ENCODE data around the gene OR9Q2. TPM values are rescaled to one million over a fixed set of nuclear protein-coding genes. Genes with fewer than 3 reads are reported as not detected.
"Not testable (repeated sequence)": the region's sequence is repeated elsewhere in the genome, so short reads cannot be mapped to it uniquely, and the experiment has no call there.

Gene OR9Q2
- total and polyA plus RNA-seq, 11 donors: not detected

GRCh38 chr11:58195939-58196338 is 7.1 kb downstream of the OR9Q2 start:
- 85 to 89% (median 88%) methylated on average over 2 of the region's 2 CpGs for WGBS, 4 donors
- H3K27ac ChIP-seq: no peak overlapping the region
- intact Hi-C loops (cut with DNase I): no loop called here

GRCh38 chr11:58199271-58199670 is 10.4 kb downstream of the OR9Q2 start:
- Histone ChIP-seq H3K4me1 (no peaks in the 10 kb centered on the region), H3K9me3 (peaks cover 0 to 30% (median 9%) of the 10 kb centered on the region in 12 donors), H3K27ac (no peak overlapping the region), H3K27me3 (no peaks in the 10 kb centered on the region), H3K4me3 (no peak overlapping the region), H3K36me3 (no peaks in the 10 kb centered on the region)
- no peak for DNase-seq
- intact Hi-C loops (cut with DNase I): no loop called here
- WGBS, 4 donors: 51 to 54% (median 51%) methylated on average over 1 of the region's 1 CpG
- no peak for TF ChIP-seq POLR2A (IDR thresholded peaks at IDR 0.05)
- TF ChIP-seq, protein P1, sequence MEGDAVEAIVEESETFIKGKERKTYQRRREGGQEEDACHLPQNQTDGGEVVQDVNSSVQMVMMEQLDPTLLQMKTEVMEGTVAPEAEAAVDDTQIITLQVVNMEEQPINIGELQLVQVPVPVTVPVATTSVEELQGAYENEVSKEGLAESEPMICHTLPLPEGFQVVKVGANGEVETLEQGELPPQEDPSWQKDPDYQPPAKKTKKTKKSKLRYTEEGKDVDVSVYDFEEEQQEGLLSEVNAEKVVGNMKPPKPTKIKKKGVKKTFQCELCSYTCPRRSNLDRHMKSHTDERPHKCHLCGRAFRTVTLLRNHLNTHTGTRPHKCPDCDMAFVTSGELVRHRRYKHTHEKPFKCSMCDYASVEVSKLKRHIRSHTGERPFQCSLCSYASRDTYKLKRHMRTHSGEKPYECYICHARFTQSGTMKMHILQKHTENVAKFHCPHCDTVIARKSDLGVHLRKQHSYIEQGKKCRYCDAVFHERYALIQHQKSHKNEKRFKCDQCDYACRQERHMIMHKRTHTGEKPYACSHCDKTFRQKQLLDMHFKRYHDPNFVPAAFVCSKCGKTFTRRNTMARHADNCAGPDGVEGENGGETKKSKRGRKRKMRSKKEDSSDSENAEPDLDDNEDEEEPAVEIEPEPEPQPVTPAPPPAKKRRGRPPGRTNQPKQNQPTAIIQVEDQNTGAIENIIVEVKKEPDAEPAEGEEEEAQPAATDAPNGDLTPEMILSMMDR (IDR thresholded peaks at IDR 0.05): no peak
- ATAC-seq: no peak

More at GRCh38 chr11:58195939-58196338, 7.1 kb downstream of the OR9Q2 start:
- no peaks in the 10 kb centered on the region for H3K27me3 ChIP-seq
- no peaks in the 10 kb centered on the region for H3K4me1 ChIP-seq
- peaks cover 0 to 32% (median 9%) of the 10 kb centered on the region in 12 donors for H3K9me3 ChIP-seq
- ATAC-seq: no peak
- H3K4me3 ChIP-seq: no peak overlapping the region
- no peaks in the 10 kb centered on the region for H3K36me3 ChIP-seq
- TF ChIP-seq POLR2A (IDR thresholded peaks at IDR 0.05): no peak
- TF ChIP-seq, protein P1 (IDR thresholded peaks at IDR 0.05): no peak
- DNase-seq: no peak

DNA sequence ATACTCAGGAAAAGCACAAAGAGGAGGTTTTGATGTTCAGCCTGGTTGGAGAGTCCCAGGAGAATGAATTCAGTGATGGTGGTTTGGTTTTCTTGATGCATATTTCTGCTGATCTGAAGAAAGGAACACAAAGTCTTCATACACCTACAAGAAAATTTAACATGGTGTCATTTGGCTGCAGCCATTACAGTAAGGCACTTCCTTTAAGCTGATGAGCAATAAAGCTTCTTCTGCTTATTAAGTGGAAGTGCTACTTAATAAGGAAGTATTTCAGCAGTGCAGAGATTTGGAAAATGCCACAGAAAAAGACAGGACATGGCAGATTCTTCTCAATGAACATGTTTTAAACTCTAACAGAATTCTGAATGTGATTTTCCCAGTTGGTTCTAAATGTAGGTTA is 15.2 kb downstream of the OR9Q2 start, which contains the start of gene OR1S2:
Gene OR1S2, minus strand, starts transcription at position 101 of the 400 bp plus-strand sequence. Its CDS starts 0 bp downstream, at position 101.
- no peaks in the 10 kb centered on the region for H3K36me3 ChIP-seq
- TF ChIP-seq, protein P1 (IDR thresholded peaks at IDR 0.05): no peak
- TF ChIP-seq POLR2A (IDR thresholded peaks at IDR 0.05): no peak
- no peak within 1 kb of the TSS for H3K4me3 ChIP-seq
- DNase-seq: no peak
- no peak for ATAC-seq
- intact Hi-C loops (cut with DNase I): no loop called here
- no peaks in the 10 kb centered on the region for H3K9me3 ChIP-seq
- H3K27ac ChIP-seq: no peak within 1 kb of the TSS
- no peaks in the 10 kb centered on the region for H3K4me1 ChIP-seq
- H3K27me3 ChIP-seq: no peaks in the 10 kb centered on the region

- H3K9me3 ChIP-seq; H3K36me3 ChIP-seq; ATAC-seq; DNase-seq; H3K4me3 ChIP-seq; H3K4me1 ChIP-seq; H3K27ac ChIP-seq; H3K27me3 ChIP-seq; intact Hi-C loops (cut with DNase I): not testable (repeated sequence)
- 79 to 95% (median 91%) methylated on average over 2 of the region's 2 CpGs for whole genome bisulfite sequencing, 4 donors
These were observed 23.6 kb downstream of the OR9Q2 start, which contains the start of gene OR1S1 for GRCh38 chr11:58212420-58212819. TSS of gene OR1S1 (plus strand) at chr11:58212720.

DNA sequence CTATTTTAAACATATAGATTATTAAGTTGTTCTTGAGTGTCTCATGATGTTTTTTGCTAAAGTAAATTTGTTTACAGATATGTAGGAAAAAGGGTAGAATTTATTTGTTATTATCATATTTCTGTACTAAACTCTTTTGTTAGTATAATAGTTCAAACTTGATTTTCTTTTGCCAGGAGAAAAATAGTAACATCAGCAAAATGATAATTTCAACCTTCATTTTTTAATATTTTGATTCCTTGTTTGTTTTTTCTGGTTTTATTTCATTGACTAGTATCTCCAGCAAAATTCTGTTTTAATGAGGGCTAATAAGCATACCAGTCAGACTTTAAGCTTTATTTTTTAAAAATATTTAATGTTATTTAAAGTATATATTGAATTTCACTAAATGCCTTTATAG is 27.6 kb downstream of the OR9Q2 start:
- no peak overlapping the region for H3K27ac ChIP-seq
- no peak for DNase-seq
- no peaks in the 10 kb centered on the region for H3K36me3 ChIP-seq
- H3K4me1 ChIP-seq: no peaks in the 10 kb centered on the region
- H3K4me3 ChIP-seq: no peak overlapping the region
- intact Hi-C loops (cut with DNase I): no loop called here
- no peaks in the 10 kb centered on the region for H3K27me3 ChIP-seq
- TF ChIP-seq POLR2A (IDR thresholded peaks at IDR 0.05): no peak
- TF ChIP-seq, protein P1 (IDR thresholded peaks at IDR 0.05): no peak
- no peaks in the 10 kb centered on the region for H3K9me3 ChIP-seq
- ATAC-seq: no peak
